ENCODE data around the gene PRKAG2.

The PRKAG2 gene

GRCh38 chr7:151679071-151679708, 197.7 kb downstream of the PRKAG2 start:
- TF ChIP-seq CTCF (IDR thresholded peaks at IDR 0.05) (no peak), ZFX (IDR thresholded peaks at IDR 0.05; ENCODE audit: borderline replicate concordance) (no peak)
- H3K27ac ChIP-seq, result no peak overlapping the region

- H3K27ac ChIP-seq, result no peak overlapping the region
- TF ChIP-seq ZFX (IDR thresholded peaks at IDR 0.05; ENCODE audit: borderline replicate concordance) (no peak), CTCF (IDR thresholded peaks at IDR 0.05) (no peak)
Measured at GRCh38 chr7:151678227-151678604, 198.7 kb downstream of the PRKAG2 start.

- no peak for TF ChIP-seq ZFX (IDR thresholded peaks at IDR 0.05; ENCODE audit: borderline replicate concordance)
- TF ChIP-seq CTCF (IDR thresholded peaks at IDR 0.05), result no peak
- H3K27ac ChIP-seq, result no peak overlapping the region
Measured at GRCh38 chr7:151677581-151678226, 199.2 kb downstream of the PRKAG2 start.

GRCh38 chr7:151676759-151677158, 200.2 kb downstream of the PRKAG2 start:
- TF ChIP-seq ZFX (IDR thresholded peaks at IDR 0.05; ENCODE audit: borderline replicate concordance) (no peak), CTCF (IDR thresholded peaks at IDR 0.05) (no peak)
- H3K27ac ChIP-seq, result no peak overlapping the region

GRCh38 chr7:151675196-151675920, 201.6 kb downstream of the PRKAG2 start:
- TF ChIP-seq ZFX (IDR thresholded peaks at IDR 0.05; ENCODE audit: borderline replicate concordance), result no peak
- TF ChIP-seq CTCF (IDR thresholded peaks at IDR 0.05), result no peak
- H3K27ac ChIP-seq, result no peak overlapping the region

- TF ChIP-seq ZFX (IDR thresholded peaks at IDR 0.05; ENCODE audit: borderline replicate concordance) (no peak), CTCF (IDR thresholded peaks at IDR 0.05) (no peak)
- no peak overlapping the region for H3K27ac ChIP-seq
Measured at GRCh38 chr7:151674161-151674920, 202.6 kb downstream of the PRKAG2 start.
